ENCODE measurements around the gene ABLIM1. TPM values are rescaled to one million over a fixed set of nuclear protein-coding genes. Genes with fewer than 3 reads are reported as not detected.

The ABLIM1 gene
- total and polyA plus RNA-seq, 4 donors, result 20.0 to 135 (median 59.9) TPM

DNA sequence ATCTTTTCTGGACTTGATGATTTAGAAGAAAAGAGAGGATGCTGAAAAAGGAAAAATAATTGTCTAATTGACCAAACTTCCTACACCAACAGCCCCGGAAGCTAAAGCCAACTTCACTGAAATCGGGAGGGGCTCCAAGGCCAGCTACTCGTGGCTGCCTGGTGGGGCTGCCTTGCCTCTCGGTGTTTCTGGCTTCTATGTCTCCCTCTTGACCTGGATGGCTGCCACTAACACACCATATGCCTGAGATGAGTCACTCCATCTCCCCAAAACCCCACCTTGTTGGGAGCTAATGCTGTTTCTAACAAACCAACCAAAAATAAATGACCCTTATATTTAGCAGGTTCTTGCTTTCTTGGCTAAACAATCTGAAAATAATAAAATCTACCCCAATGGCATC is 166.1 kb downstream of the ABLIM1 start:
- H3K4me3 ChIP-seq, result no peak overlapping the region
- no peak overlapping the region for H3K9ac ChIP-seq (ENCODE audit: insufficient read depth in 1 of 2, low read length in 2 of 2)
- DNase-seq (no peak), ATAC-seq (ENCODE audit: insufficient read depth, low FRiP score) (no peak)
- 64% methylated on average over 4 of the region's 4 CpGs for WGBS, 2 donors
- H3K9me3 ChIP-seq (ENCODE audit: control insufficient read depth in 4 of 4, insufficient read depth in 3 of 4, low read length in 3 of 4), result no peaks in the 10 kb centered on the region
- TF ChIP-seq, protein P1, sequence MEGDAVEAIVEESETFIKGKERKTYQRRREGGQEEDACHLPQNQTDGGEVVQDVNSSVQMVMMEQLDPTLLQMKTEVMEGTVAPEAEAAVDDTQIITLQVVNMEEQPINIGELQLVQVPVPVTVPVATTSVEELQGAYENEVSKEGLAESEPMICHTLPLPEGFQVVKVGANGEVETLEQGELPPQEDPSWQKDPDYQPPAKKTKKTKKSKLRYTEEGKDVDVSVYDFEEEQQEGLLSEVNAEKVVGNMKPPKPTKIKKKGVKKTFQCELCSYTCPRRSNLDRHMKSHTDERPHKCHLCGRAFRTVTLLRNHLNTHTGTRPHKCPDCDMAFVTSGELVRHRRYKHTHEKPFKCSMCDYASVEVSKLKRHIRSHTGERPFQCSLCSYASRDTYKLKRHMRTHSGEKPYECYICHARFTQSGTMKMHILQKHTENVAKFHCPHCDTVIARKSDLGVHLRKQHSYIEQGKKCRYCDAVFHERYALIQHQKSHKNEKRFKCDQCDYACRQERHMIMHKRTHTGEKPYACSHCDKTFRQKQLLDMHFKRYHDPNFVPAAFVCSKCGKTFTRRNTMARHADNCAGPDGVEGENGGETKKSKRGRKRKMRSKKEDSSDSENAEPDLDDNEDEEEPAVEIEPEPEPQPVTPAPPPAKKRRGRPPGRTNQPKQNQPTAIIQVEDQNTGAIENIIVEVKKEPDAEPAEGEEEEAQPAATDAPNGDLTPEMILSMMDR (IDR thresholded peaks at IDR 0.05; ENCODE audit: control extremely low read depth, extremely low read depth), result no peak
- H3K27ac ChIP-seq (ENCODE audit: low read depth in 1 of 2, low read length in 1 of 2), result peak overlapping the region in 1 of 2 donors; percentile 67
- H3K36me3 ChIP-seq (ENCODE audit: control insufficient read depth in 4 of 4, insufficient read depth in 4 of 4, low read length in 4 of 4), result peaks cover 8 to 19% (median 11%) of the 10 kb centered on the region in 4 donors
- no peaks in the 10 kb centered on the region for H3K27me3 ChIP-seq (ENCODE audit: control insufficient read depth in 3 of 3, insufficient read depth in 3 of 3, low read length in 2 of 3)
- H3K4me1 ChIP-seq (ENCODE audit: control insufficient read depth in 5 of 5, insufficient read depth in 5 of 5, low read length in 5 of 5), result peaks cover 6 to 29% (median 12%) of the 10 kb centered on the region in 5 donors

DNA sequence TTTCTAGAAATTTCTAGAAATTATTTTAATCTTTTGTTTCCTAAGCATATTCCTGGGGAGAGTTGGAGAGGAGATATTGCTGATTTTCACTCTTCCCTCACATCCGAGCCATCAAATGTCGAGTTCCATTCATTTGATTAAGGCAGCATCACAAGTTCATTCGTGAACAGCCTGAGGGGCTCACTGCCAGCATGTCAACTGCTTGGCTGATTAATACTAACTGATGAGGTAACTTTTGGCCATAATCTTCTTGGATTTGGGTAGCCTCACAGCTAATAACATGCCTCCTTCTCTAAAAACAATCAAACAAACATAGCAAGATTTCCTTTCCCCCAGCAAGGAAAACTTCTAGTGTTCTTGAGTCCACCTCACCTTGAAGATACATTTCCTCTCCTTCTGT is 166.7 kb downstream of the ABLIM1 start:
- 82 to 84% methylated on average over 3 of the region's 3 CpGs for WGBS, 2 donors
- ATAC-seq (ENCODE audit: insufficient read depth, low FRiP score), result no peak

DNA sequence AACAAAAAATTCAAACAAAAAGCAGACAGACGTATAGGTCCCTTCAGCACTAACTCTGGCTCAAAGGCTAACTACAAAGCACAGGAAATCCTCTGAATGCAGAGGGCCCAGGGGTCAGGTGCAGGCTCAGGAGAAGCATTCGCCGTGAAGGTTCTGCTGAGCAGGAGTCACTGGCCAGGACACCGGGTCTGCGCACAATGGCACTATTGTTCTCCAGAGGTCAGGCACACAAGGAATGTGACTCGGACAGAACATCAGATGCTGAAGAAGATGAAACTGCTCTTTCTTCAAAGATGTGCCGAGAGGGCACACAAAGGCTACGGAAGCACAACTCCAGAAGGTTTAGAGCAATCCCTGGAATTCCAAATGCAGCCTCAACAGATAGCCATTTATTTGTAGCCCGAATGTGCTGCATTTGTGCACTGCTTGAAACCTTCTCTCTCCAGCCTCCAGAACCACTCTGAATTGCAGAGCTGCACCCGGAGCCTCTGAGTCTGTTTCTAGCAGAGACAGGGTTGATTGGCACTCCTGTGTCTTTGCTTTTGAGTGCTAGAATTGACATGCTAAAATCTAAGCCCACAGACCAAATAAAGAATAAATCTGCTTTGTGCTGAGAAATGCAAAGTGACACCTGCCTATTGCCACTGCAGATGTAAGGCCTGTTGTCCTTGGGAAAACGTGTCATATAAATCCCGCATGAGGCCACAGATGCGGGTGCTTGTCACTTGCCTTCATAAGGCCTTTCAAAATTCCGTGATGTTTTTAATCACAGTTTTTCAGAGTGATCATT is 168.4 kb downstream of the ABLIM1 start:
- TF ChIP-seq, protein P1 (IDR thresholded peaks at IDR 0.05; ENCODE audit: control extremely low read depth, extremely low read depth), result no peak
- 78 to 82% methylated on average over 14 of the region's 14 CpGs for WGBS, 2 donors
- Histone ChIP-seq H3K4me3 (no peak overlapping the region), H3K4me1 (ENCODE audit: control insufficient read depth in 5 of 5, insufficient read depth in 5 of 5, low read length in 5 of 5) (peaks cover 6 to 37% (median 12%) of the 10 kb centered on the region in 5 donors), H3K36me3 (ENCODE audit: control insufficient read depth in 4 of 4, insufficient read depth in 4 of 4, low read length in 4 of 4) (peaks cover 10 to 21% (median 14%) of the 10 kb centered on the region in 4 donors), H3K27ac (ENCODE audit: low read depth in 1 of 2, low read length in 1 of 2) (no peak overlapping the region), H3K9me3 (ENCODE audit: control insufficient read depth in 4 of 4, insufficient read depth in 3 of 4, low read length in 3 of 4) (no peaks in the 10 kb centered on the region), H3K9ac (ENCODE audit: insufficient read depth in 1 of 2, low read length in 2 of 2) (no peak overlapping the region), H3K27me3 (ENCODE audit: control insufficient read depth in 3 of 3, insufficient read depth in 3 of 3, low read length in 2 of 3) (no peaks in the 10 kb centered on the region)
- ATAC-seq (ENCODE audit: insufficient read depth, low FRiP score) (no peak), DNase-seq (no peak)

More for the DNA sequence above, 166.7 kb downstream of the ABLIM1 start:
- no peaks in the 10 kb centered on the region for H3K27me3 ChIP-seq (ENCODE audit: control insufficient read depth in 3 of 3, insufficient read depth in 3 of 3, low read length in 2 of 3)
- peaks cover 9 to 19% (median 11%) of the 10 kb centered on the region in 4 donors for H3K36me3 ChIP-seq (ENCODE audit: control insufficient read depth in 4 of 4, insufficient read depth in 4 of 4, low read length in 4 of 4)
- DNase-seq, result peak in 2 of 3 donors; percentile 69 to 76
- peaks cover 6 to 29% (median 12%) of the 10 kb centered on the region in 5 donors for H3K4me1 ChIP-seq (ENCODE audit: control insufficient read depth in 5 of 5, insufficient read depth in 5 of 5, low read length in 5 of 5)
- no peak overlapping the region for H3K9ac ChIP-seq (ENCODE audit: insufficient read depth in 1 of 2, low read length in 2 of 2)
- H3K4me3 ChIP-seq, result no peak overlapping the region
- H3K27ac ChIP-seq (ENCODE audit: low read depth in 1 of 2, low read length in 1 of 2), result peak overlapping the region in 1 of 2 donors; percentile 22
- no peaks in the 10 kb centered on the region for H3K9me3 ChIP-seq (ENCODE audit: control insufficient read depth in 4 of 4, insufficient read depth in 3 of 4, low read length in 3 of 4)
- TF ChIP-seq, protein P1 (IDR thresholded peaks at IDR 0.05; ENCODE audit: control extremely low read depth, extremely low read depth), result no peak
